ENCODE data around the gene OR2A42.
"Not testable (repeated sequence)": the region's sequence is repeated elsewhere in the genome, so short reads cannot be mapped to it uniquely, and the experiment has no call there.

Gene OR2A42

DNA sequence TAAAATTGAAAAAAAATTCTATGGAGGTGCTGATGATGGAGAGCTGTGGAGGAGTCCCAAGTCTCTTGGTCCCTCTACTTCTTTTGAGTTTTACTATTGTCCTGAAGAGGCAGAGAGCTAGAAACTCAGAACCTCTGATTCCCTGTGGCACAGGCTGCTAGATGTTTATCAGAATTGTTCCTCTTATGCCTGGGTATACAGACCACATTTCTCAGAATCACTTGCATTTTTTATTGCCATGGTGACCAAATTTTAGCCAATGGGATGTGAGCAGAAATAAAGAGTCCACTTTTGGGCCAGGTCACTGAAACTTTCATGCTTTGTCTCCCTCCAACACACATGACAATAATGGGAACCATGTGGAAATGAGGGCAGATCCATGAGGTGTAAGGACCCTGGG is 15.7 kb downstream of the OR2A42 start:
- not testable (repeated sequence) for DNase-seq (ENCODE audit: low read depth in 2 of 2)

DNA sequence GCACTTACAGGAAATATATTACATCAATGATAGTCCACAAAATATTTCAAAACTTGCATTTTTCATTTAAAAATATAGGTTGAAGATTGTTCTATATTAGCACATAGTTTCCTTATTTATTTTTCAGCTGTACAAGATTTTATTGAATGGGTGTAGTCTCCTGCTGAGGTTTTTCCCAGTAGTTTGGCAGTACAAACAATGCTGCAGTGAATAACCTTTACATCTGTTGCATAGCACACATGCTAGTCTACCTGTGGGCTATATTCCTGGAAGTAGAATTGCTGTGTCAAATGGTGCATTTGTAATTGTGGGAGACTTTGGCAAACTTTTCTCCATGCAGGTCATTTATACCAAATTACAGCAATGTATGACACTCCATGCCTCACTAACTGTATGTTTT is 18.9 kb downstream of the OR2A42 start:
- not testable (repeated sequence) for DNase-seq (ENCODE audit: low read depth in 2 of 2)

DNA sequence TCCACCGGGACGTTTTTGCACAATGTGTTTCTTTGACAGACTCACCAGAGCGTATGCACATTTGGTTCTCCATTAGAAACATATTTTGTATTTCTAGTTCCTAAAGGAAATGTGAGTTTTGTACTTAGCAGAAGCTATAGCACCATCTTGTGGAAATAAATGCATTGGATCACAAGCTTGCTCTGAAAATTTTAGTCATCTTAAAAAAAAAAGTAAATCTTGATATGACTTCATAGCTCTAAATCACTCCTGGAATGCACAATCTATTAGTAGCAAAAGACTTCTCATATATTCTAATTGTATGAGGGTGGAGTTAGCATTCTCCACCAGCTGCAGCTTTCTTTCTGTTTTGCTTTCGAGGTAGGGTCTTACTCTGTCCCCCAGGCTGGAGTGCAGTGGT is 20.3 kb downstream of the OR2A42 start:
- not testable (repeated sequence) for DNase-seq (ENCODE audit: low read depth in 2 of 2)

DNA sequence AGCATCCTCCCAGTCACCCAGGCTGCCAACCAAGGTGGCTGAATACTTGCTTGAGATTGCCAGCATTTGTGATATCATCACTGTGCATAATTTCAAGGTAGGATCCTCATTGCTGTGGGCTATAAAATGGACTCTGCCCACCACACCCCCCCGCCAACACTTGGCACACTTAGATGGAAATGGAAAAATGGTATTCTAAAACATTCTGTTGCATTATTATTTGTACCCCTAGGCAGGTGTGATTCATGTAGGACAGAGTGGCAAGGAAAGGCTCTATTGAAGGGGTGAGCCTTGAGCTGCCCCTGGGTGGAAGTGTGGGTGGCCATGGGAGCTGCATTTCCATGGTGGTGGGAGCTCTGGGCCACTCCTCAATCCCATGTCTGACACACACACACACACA is 20.8 kb downstream of the OR2A42 start:
- DNase-seq (ENCODE audit: low read depth in 2 of 2): not testable (repeated sequence)

DNA sequence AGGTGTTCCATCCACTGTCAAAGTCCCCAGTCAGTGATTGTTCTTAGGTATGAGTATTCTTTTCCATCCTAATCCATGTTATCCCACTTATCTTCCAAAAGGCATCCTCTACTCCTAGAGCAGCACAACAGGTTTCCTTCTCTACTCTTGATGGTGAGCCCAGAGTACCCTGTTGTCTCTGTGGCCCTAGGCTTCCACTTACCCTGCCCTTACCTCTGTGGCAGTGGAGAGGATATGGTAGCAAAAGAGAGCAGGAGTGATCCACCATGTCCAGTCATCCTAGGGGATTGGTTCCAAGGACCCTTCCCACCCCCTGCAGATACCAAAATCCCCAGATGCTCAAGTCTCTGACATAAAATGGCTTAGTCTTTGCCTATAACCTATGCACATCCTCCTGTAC is 22.2 kb downstream of the OR2A42 start:
- DNase-seq (ENCODE audit: low read depth in 2 of 2): not testable (repeated sequence)

DNA sequence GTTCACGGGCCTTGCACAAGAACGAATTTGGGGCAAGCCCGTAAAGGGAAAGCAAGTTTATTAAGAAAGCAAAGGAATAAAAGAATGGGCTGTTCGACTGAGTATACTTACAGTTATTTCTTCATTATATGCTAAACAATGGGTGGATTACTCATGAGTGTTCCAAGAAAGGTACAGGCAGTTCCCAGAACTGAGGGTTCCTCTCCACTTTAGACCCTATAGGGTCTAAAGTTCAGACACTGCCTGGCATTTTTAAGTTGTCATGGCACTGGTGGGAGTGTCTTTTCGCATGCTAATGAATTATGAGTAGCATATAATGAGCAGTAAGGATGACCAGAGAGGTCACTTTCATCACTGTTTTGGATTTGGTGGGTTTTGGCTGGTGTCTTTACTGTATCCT is 34.1 kb downstream of the OR2A42 start:
- DNase-seq (ENCODE audit: low read depth in 2 of 2): not testable (repeated sequence)

DNA sequence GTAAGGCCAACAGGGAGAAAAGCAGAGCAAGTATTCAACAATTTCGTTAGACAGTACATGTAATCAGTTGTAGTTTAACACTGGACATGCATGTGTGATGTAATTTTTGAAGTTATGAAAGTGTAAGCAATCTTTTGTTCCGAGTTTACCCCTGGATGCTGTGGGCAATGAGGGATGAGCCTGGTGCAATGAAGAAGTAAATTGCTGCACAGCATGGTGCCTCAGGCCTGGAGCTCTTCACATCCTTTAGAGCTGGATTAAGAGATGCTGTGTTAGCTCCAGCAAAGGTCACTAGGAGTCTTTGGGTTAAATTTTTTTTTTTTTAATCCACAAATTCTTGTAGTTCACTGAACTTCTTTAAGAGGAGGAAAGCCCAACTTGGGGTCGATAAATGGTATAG is 36.3 kb downstream of the OR2A42 start:
- not testable (repeated sequence) for DNase-seq (ENCODE audit: low read depth in 2 of 2)

DNA sequence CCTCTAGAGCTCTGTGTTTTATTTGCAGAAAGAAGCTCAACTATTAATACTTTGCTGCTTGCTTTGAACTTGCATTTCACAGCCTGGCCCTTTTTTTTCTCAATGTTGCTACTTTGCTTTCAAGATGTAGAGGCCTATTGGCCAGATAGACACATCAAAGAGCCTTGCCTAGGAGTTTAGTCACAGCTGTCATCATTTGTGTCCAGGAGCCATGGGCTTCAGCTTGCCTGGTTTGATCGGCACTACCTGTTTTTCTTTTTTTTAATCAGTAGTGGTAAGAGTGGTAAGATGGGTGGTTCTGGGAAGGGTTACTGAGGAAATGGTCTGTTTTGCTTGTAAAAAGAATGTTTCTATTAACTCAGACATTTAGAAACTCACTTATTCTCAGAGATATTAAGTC is 37.4 kb downstream of the OR2A42 start:
- not testable (repeated sequence) for DNase-seq (ENCODE audit: low read depth in 2 of 2)

DNA sequence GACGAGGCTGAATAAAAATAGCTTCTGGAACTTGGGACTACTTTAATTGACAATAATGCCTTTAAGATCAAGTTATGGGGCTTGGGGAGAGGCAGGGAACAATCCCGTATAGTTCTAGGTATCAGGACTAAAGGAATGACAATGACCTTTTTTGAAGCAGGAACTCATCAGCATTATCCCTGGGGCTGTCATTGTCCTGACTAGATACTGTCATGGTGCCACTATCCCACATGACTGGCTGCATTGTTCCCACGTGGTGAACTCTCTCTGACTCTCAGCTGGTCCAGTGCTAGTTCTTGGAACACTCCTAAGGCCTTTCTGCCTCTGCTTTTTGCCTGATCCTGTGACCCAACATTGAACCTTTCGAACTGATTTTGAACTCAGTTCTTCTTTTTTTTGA is 40.5 kb downstream of the OR2A42 start:
- DNase-seq (ENCODE audit: low read depth in 2 of 2): not testable (repeated sequence)

DNA sequence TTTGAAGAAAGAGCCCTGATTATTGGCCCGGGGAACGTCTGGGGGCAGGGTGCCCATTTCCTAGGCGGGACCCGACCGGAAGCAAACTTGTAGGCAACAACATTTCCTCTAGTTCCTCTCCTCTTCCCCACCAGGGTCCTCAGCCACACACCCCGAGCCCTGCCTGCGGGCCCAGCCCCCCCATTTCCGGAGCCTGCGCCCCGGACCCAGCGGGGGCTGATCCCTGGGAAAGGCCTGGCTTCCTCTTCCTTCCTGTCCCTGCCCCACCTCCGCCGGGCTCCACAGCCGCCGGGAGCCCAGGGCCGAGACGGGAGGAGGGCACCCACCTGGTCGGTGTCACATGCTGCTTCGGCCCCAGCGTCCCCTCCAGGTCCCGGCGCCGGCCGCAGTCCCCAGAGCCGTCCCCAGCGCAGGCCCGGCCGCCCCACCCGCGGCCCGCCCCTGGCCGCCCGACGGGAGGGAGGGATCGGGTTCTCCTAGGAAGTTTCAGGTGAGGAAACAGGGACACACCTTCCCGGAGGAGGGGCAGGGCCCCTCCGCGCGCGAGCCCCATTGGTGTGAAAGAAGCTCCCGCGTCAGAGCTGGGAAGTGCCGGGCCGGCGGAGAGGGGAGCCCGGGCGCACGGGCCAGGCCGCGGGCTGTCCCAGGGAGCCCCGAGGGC is 44.1 kb downstream of the OR2A42 start, which contains the start of gene ARHGEF35:
TSS of gene ARHGEF35 (minus strand) at position 622 of the 661 bp plus-strand sequence. CDS start 7,450 bp downstream, outside the sequence.
- not testable (repeated sequence) for DNase-seq (ENCODE audit: low read depth in 2 of 2)

DNA sequence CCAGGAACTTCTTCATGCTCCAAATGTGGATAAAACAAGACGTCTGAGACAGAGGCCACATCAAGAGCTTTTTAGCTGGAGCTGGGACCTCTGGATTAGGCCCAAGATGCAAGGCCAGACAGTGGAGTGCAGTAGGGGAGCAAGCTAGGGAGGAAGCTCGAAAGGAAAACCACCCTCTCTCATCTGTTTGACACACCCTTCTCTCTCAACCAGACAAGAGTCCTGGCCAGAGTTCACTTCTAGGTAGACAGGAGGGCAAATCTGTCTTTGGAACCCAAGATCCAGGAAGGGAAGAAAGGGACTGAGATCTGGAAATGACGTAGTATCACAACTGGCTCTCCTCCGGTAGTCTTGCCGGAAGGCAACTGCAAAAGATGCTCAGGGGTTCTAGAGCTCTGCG is 45.0 kb downstream of the OR2A42 start:
- DNase-seq (ENCODE audit: low read depth in 2 of 2): not testable (repeated sequence)

DNA sequence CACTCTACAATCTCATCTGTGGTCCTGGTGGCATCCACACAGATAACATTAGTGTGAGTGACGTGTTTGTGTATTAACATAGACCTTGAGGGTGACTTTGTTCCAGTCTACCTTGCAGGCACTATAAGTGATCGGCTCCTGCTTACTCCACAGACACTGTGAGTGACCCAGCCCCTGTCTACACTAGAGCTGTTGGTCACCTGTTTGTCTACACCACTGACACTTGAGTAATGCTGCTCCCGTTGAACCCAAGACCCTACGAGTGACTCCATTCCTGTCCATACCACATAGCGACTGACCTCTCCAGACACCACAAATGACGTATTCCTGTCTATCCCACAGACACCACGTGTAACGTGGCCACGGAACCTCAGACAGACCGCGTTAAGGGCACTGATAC is 45.6 kb downstream of the OR2A42 start:
- DNase-seq (ENCODE audit: low read depth in 2 of 2): not testable (repeated sequence)

DNA sequence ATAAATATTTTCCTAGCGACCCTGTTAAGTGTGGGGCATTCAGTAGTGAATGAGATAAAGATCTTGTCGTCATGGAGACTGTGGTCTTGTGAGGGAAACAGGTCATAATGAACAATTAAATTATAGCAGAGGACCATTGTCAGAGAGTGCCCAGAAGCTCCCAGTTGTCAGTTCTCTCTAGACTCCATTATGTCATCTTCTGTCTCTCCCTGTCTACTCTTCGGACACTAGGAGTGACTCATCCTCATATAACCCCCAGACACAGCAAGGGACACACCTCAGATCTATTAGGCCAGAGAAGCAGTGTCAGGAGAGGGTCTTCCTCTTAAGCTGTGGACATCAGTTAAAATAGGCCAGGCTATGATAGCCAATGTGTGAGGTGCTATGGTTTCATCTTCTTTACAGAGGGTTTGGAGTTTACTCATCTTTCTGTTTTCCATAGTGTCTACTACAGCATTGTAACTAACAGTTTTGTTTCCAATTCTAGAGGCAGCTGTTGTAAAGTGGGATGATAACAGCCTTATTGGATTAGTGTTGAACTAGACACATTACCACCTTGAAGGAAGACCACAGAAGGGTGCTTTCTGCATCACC is 50.7 kb downstream of the OR2A42 start:
- not testable (repeated sequence) for DNase-seq (ENCODE audit: low read depth in 2 of 2)

DNA sequence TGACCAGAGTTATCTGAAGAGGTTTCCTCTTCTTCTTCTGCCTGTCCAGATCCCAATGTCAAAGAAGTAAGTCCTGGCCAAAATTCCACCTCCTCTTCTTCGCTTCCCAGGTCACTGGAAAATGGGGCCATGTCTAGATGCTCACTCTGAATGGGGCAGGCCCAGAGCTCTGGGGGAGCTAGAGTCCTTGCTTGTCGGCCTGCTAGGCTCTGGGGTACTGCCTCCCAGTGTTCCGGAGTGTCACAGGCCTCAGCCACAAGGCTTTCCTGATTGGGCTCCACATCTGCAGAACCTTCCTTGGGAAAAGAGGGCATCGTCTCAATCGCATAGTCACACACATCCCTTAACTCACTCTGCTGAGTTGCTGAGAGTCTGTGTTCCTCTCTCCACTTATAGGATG is 51.6 kb downstream of the OR2A42 start:
- DNase-seq (ENCODE audit: low read depth in 2 of 2): not testable (repeated sequence)

DNA sequence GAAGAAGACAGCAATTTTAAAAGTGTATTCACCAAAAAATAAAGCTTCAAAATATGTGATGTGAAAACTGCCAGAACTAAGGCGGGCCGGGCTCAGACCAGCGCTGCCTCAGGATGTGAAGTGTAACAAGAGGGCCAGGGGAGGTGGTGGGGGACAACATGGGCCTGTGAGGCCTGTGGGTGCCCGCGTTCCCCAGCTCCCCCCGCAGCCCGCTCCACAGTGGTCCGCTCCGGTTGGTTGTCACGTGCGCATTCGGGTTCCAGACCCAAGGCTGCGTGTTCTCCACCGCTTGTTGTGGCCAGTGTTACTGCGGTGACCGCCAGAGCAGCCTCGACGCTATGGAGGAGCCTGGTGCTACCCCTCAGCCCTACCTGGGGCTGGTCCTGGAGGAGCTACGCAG is 56.2 kb downstream of the OR2A42 start, which contains the start of gene CTAGE4:
TSS of gene CTAGE4 (plus strand) at position 301 of the 400 bp plus-strand sequence. CDS start at position 339, 38 bp downstream.
- not testable (repeated sequence) for DNase-seq (ENCODE audit: low read depth in 2 of 2)

DNA sequence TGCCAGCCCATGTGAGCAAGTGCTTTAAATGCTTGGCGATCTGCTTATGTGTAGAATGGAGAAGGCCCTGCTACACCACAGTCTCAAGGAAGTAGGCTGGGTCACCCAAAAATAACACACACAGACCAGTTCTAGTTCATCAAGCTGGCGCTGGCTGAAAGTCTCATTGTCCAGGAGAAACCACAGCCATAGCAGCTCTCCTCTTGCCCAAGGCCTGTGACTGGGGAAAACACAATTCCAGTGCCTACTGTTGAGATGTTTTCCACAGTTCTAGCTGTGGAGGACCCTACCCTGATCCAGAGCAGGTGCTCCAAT is 60.3 kb downstream of the OR2A42 start:
- not testable (repeated sequence) for DNase-seq (ENCODE audit: low read depth in 2 of 2)

DNA sequence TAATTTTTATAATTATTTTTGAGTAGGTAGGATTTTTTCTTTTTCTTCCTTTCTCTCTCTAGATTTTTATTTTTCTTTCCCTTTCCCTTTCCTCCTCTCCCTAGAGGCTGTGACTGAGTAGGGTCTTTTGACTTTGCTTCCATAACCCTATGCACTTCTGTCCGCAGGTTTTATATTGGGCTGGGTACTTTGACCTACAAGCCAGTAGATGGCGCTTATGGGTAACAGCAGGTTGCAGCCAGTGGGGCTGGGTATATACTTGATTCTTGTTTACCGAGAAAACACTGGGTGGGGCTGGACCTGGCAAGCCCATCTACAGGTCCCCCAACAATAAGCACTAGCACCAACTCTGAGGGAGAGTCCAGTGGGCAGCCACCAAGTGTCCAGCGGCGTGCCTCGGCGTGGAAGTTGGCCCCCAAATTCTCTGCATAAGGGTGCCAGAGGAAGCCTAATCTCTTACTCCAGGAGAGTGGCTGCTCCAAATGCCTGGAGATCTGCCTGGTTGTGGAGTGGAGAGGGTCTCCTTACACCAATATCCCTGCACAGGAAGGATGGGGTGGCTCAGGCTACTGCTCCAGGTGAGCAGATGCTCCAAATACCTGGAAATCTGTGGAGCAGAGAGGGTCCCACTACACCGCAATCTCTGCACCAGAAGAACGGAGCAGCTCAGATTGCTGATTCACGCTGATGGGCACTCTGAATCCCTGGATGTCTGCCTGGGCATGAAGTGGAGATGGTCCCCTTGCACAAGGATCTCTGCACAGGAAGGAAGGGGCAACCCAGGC is 60.8 kb downstream of the OR2A42 start:
- DNase-seq (ENCODE audit: low read depth in 2 of 2): not testable (repeated sequence)
